HepG2 (cell line): ENCODE results near the gene KCTD19. TPM values are rescaled to one million over a fixed set of nuclear protein-coding genes. Genes with fewer than 3 reads are reported as not detected.
A peak's percentile ranks its signal among the peaks of the same experiment; 100 is the strongest.

Experiments used
- GABPA ChIP-seq, 2 experiments: IDR thresholded peaks; 2 replicates each; pipeline ENCODE4 v1.6.1; 2011 to 2016; ENCODE audit warnings: low read depth in 2 of 2, low read length in 1 of 2, missing biosample characterization in 1 of 2, missing genetic modification characterization in 1 of 2
- TAF1 ChIP-seq: sonication (generic); formaldehyde crosslinking; IDR thresholded peaks from 2 replicates; pipeline ENCODE4 v1.4.0; 2020; ENCODE audit warnings: missing genetic modification reagents
- ZBTB10 ChIP-seq: sonication (generic); formaldehyde crosslinking; IDR thresholded peaks from 2 replicates; pipeline ENCODE4 v1.4.0; 2020; ENCODE audit warnings: missing genetic modification reagents, borderline replicate concordance
- ZNF441 ChIP-seq: sonication (generic); formaldehyde crosslinking; IDR thresholded peaks from 2 replicates; pipeline ENCODE4 v1.7.0; 2021; ENCODE audit warnings: missing genetic modification reagents, borderline replicate concordance
- ZNF543 ChIP-seq: sonication (generic); formaldehyde crosslinking; IDR thresholded peaks from 2 replicates; pipeline ENCODE4 v1.4.0; 2020; ENCODE audit warnings: mild to moderate bottlenecking, missing genetic modification reagents
- polyA plus RNA-seq, 8 experiments: library from polyadenylated mRNA; depleted of rRNA in 3 of 8; stranded (reverse) in 7 of 8; unstranded in 1 of 8; fragments of >200 nt; fragmentation: Illumina TruSeq in 4 of 8; extraction: Trizol in 4 of 8; gene quantifications; 2 replicates each; pipeline versions ENCODE4 v1.2.1 to v1.2.3, GENCODE V29; 2011 to 2016; ENCODE audit warnings: low read depth in 4 of 8, missing spikeins in 1 of 8, mixed read lengths in 1 of 8; ENCODE audit not compliant: insufficient read depth in 1 of 8
- total RNA-seq, 5 experiments: library from RNA; depleted of rRNA; stranded (reverse); fragments of >200 nt; fragmentation: Illumina TruSeq; extraction: Trizol; gene quantifications; 2 replicates each; pipeline ENCODE4 v1.2.3, GENCODE V29; 2016; ENCODE audit warnings: low read depth in 1 of 5
- TF ChIP-seq, protein P1 (sequence below): sonication (generic); formaldehyde crosslinking; IDR thresholded peaks from 2 replicates; pipeline ENCODE4 v1.4.0; 2020; ENCODE audit warnings: mild to moderate bottlenecking, missing genetic modification reagents
- TF ChIP-seq, protein P2 (sequence below): sonication (generic); formaldehyde crosslinking; IDR thresholded peaks from 2 replicates; pipeline ENCODE4 v1.8.1; 2023; ENCODE audit warnings: mild to moderate bottlenecking, inconsistent platforms, moderate library complexity, missing genetic modification reagents, borderline replicate concordance
- TF ChIP-seq, protein P3 (sequence below): IDR thresholded peaks from 2 replicates; pipeline ENCODE4 v1.6.1; 2012; ENCODE audit warnings: low read length, improper control_type of control experiment
- TF ChIP-seq, protein P4 (sequence below): sonication (generic); formaldehyde crosslinking; IDR thresholded peaks from 2 replicates; pipeline ENCODE4 v1.4.0; 2020; ENCODE audit warnings: missing genetic modification reagents

The KCTD19 gene
- total and polyA plus RNA-seq, 2 of the 13 experiments (the other 11 are each of a cell fraction or from before 2014, with no cell fraction given) = not detected

GRCh38 chr16:67278773-67279295, 47.7 kb downstream of the KCTD19 start (continued):
- TF ChIP-seq ZBTB10 (CRISPR knock-in tag) (peak; percentile 58), GABPA (IDR thresholded peaks at IDR 0.05; ENCODE audit: low read depth, low read length) (no peak; the same call in 1 of the 2 replicates), GABPA (CRISPR knock-in tag; IDR thresholded peaks at IDR 0.05; ENCODE audit: low read depth) (no peak), TAF1 (CRISPR knock-in tag) (no peak; the same call in 1 of the 2 replicates), ZNF543 (0 out of 2 replicates have a peak, but pooled peaks have one; percentile 46), ZNF441 (CRISPR knock-in tag) (no peak)
- TF ChIP-seq, protein P1, sequence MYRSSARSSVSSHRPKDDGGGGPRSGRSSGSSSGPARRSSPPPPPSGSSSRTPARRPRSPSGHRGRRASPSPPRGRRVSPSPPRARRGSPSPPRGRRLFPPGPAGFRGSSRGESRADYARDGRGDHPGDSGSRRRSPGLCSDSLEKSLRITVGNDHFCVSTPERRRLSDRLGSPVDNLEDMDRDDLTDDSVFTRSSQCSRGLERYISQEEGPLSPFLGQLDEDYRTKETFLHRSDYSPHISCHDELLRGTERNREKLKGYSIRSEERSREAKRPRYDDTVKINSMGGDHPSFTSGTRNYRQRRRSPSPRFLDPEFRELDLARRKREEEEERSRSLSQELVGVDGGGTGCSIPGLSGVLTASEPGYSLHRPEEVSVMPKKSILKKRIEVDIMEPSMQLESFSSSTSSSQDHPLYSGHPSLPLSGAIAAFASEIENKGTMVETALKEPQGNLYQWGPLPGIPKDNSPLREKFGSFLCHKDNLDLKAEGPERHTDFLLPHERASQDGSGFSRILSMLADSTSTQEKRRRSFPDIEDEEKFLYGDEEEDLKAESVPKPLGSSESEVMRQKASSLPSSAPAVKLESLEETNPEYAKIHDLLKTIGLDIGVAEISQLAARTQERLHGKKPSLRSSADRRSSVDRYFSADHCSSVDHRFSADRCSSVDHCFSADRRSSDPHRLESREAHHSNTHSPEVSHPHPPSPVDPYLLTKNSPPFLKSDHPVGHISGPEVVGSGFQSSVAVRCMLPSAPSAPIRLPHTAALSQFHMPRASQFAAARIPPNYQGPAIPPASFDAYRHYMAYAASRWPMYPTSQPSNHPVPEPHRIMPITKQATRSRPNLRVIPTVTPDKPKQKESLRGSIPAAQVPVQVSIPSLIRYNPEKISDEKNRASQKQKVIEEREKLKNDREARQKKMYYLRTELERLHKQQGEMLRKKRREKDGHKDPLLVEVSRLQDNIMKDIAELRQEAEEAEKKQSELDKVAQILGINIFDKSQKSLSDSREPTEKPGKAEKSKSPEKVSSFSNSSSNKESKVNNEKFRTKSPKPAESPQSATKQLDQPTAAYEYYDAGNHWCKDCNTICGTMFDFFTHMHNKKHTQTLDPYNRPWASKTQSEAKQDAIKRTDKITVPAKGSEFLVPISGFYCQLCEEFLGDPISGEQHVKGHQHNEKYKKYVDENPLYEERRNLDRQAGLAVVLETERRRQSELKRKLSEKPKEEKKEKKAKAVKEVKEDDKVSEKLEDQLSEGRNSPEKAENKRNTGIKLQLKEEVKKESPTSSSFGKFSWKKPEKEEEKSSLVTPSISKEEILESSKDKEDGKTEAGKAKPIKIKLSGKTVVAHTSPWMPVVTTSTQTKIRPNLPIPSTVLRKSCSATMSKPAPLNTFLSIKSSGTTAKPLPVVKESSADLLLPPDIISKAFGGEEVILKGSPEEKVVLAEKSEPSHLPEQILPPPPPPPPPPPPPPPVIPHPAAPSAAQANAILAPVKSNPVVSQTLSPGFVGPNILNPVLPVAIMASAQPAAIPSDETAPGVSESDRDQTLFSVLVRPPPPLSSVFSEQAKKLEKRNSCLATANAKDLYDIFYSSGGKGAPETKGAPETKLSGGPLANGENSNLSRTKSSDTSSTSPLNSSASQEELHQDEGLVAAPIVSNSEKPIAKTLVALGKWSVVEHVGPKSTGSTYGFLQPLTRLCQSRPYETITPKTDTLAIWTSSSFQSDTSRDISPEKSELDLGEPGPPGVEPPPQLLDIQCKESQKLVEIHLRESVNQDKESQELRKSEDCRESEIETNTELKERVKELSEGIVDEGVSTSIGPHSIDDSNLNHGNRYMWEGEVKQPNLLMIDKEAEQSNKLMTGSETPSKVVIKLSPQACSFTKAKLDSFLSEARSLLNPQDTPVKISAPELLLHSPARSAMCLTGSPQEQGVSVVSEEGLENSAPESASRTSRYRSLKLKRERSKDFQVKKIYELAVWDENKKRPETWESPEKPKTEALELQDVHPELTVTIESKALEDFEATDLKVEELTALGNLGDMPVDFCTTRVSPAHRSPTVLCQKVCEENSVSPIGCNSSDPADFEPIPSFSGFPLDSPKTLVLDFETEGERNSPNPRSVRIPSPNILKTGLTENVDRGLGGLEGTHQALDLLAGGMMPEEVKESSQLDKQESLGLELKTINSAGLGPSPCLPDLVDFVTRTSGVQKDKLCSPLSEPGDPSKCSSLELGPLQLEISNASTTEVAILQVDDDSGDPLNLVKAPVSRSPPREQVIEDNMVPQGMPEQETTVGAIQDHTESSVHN (CRISPR knock-in tag) = no peak
- TF ChIP-seq, protein P2, sequence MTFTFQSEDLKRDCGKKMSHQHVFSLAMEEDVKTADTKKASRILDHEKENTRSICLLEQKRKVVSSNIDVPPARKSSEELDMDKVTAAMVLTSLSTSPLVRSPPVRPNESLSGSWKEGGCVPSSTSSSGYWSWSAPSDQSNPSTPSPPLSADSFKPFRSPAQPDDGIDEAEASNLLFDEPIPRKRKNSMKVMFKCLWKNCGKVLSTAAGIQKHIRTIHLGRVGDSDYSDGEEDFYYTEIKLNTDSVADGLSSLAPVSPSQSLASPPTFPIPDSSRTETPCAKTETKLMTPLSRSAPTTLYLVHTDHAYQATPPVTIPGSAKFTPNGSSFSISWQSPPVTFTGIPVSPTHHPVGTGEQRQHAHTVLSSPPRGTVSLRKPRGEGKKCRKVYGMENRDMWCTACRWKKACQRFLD (CRISPR knock-in tag) = no peak; the same call in 1 of the 2 replicates
- TF ChIP-seq, protein P3, sequence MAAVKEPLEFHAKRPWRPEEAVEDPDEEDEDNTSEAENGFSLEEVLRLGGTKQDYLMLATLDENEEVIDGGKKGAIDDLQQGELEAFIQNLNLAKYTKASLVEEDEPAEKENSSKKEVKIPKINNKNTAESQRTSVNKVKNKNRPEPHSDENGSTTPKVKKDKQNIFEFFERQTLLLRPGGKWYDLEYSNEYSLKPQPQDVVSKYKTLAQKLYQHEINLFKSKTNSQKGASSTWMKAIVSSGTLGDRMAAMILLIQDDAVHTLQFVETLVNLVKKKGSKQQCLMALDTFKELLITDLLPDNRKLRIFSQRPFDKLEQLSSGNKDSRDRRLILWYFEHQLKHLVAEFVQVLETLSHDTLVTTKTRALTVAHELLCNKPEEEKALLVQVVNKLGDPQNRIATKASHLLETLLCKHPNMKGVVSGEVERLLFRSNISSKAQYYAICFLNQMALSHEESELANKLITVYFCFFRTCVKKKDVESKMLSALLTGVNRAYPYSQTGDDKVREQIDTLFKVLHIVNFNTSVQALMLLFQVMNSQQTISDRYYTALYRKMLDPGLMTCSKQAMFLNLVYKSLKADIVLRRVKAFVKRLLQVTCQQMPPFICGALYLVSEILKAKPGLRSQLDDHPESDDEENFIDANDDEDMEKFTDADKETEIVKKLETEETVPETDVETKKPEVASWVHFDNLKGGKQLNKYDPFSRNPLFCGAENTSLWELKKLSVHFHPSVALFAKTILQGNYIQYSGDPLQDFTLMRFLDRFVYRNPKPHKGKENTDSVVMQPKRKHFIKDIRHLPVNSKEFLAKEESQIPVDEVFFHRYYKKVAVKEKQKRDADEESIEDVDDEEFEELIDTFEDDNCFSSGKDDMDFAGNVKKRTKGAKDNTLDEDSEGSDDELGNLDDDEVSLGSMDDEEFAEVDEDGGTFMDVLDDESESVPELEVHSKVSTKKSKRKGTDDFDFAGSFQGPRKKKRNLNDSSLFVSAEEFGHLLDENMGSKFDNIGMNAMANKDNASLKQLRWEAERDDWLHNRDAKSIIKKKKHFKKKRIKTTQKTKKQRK = no peak
- TF ChIP-seq, protein P4, sequence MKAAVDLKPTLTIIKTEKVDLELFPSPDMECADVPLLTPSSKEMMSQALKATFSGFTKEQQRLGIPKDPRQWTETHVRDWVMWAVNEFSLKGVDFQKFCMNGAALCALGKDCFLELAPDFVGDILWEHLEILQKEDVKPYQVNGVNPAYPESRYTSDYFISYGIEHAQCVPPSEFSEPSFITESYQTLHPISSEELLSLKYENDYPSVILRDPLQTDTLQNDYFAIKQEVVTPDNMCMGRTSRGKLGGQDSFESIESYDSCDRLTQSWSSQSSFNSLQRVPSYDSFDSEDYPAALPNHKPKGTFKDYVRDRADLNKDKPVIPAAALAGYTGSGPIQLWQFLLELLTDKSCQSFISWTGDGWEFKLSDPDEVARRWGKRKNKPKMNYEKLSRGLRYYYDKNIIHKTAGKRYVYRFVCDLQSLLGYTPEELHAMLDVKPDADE = no peak
